HG03565 (cell line): ENCODE results near the gene NECTIN4.

ENCODE experiments used
- ATAC-seq: cut with Tn5 transposase; IDR thresholded peaks from one replicate; pipeline ENCODE4 v1.9.1; 2021; ENCODE audit warnings: mild to moderate bottlenecking, moderate library complexity; ENCODE audit not compliant: unreplicated experiment

The NECTIN4 gene

DNA sequence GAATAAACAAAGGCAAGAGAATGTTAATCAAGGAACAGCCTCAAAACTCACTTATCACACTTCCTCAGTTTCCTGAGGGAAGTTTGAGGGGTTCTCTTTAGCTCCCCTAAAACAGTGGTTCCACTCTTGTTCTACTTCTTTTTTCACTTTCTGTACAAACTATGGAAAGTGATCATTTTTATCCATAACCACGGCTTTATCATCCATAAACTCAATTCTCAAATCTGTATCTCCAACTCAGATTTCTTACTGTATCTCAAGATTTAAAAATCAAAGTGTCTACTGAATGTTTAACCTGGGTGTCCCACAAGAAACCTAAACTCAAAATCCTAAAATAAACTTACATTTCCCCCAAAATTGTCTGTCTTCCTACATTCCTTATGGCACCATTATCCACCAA is 24.6 kb upstream of the NECTIN4 start:
- no peak for ATAC-seq

DNA sequence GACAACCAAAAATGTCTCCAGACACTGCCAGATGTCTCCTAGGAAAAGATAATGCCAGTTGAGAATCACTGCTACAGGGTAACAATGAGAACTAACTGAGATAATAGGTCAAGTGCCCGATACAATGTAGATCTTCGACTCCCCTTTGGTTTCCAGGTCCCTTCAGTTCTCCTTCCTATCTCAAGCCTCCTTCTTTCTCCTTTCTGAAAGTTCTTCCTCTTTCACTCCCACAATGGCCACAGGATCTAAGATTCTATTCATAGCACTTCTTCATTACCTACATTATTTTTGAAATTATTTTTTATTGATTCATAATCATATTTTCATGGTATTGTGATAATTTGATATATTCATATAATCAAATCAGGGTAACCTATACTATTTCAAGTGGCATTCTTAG is 22.2 kb upstream of the NECTIN4 start:
- ATAC-seq = no peak

DNA sequence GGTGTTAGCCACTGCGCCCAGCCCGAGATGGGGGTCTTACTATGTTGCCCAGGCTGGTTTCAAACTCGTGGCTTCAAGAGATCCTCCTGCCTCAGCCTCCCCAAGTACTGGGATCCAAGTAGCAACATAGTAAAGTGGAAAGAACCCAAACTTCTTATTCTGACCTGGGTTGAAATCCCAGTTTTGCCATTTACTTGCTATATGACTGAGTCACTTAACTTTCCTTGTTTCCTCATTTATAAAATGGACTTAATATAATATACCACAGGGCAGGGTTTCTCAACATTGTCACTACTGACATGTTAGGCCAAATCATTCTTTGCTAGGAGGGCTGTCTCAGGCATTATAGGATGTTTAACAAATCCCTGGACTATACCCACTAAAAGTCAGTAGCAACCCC is 21.8 kb upstream of the NECTIN4 start:
- ATAC-seq = no peak

- no peak for ATAC-seq
Measured at GRCh38 chr1:161106431-161106830, 17.1 kb upstream of the NECTIN4 start.

GRCh38 chr1:161100556-161100955 is 11.2 kb upstream of the NECTIN4 start:
- no peak for ATAC-seq

GRCh38 chr1:161099090-161099802 is 9.9 kb upstream of the NECTIN4 start:
- ATAC-seq = no peak

DNA sequence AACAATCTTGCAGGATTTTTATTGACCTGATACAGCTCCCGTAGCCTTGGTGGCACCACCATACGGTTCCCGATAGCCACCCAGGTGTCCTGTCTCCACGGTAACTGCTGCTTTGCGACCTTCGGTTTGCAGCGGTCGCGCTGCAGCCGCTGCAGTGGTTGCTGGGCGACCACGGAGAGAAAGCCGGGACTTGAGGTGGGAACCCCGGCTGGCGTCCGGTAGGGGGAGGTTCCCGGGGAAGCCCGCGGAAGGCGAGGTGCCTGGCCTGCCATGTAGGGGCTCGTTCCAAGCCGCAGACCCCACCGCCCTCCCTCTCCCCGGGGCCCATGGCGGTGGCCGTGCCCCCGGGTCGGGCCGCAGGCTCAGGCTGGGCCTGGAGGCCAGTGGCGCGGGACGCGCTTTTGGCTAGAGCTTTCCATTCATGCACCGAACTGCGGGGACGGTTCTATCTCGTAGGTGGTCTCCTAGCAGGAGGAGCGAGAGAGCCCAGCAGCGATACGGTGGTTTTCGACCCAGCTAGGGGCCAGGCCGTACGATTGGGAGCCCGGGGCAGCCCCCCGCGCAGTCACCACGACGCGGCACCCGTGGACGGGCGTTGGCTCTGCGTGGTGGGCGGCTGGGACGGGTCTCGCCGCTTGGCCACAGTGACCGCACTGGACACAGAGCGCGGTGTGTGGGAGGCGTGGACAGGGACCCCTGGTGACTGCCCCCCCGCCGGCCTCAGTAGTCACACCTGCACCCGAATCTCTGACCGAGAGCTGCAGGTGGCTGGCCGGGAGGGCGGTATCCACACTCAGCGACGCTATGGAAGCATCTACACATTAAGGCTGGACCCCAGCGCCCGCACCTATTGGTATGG is 9.1 kb upstream of the NECTIN4 start, which contains the start of gene KLHDC9:
Gene KLHDC9, plus strand, starts transcription at position 152 of the 859 bp plus-strand sequence. Its CDS starts 175 bp downstream, at position 327.
- peak; percentile 61 for ATAC-seq

GRCh38 chr1:161096530-161096929 is 7.2 kb upstream of the NECTIN4 start:
- ATAC-seq = no peak

- ATAC-seq = peak; percentile 29
Measured at GRCh38 chr1:161096015-161096414, 6.7 kb upstream of the NECTIN4 start.

DNA sequence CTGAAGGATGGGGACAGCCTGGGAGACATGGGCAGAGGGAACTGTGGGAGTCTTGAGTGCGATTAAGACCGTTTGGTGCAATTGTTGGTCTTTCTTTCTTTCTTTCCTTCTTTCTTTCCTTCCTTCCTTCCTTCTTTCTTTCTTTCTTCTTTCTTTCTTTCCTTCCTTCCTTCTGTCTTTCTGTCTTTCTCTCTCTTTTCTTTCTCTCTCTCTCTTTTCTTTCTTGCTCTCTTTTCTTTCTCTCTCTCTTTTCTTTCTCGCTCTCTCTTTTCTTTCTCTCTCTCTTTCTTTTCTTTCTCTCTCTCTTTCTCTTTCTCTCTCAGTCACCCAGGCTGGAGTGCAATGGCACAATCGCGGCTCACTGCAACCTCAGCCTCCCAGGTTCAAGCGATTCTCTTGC is 5.9 kb upstream of the NECTIN4 start:
- no peak for ATAC-seq

- no peak for ATAC-seq
Measured at GRCh38 chr1:161094481-161094880, 5.1 kb upstream of the NECTIN4 start.

DNA sequence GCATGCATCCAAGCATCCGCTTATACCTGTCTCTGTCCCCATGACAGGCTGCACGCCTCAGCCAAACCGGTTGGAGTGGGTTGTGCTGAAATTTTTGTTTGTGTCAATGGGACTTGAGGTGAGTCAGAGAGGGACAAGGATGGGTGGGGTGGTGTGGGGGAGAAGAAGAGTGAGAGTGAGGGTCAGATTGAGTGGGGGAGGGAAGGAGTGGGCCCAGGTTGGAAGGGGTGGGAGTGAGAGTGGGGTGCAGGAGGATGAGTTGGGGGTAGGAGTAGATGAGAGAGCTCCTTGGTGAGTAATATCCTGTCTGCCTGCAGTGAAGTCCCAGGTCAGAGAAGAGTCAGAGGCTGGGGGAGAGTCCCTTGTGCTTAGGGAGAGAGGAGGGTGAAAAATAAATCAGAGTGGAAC is 3.3 kb upstream of the NECTIN4 start:
- no peak for ATAC-seq

DNA sequence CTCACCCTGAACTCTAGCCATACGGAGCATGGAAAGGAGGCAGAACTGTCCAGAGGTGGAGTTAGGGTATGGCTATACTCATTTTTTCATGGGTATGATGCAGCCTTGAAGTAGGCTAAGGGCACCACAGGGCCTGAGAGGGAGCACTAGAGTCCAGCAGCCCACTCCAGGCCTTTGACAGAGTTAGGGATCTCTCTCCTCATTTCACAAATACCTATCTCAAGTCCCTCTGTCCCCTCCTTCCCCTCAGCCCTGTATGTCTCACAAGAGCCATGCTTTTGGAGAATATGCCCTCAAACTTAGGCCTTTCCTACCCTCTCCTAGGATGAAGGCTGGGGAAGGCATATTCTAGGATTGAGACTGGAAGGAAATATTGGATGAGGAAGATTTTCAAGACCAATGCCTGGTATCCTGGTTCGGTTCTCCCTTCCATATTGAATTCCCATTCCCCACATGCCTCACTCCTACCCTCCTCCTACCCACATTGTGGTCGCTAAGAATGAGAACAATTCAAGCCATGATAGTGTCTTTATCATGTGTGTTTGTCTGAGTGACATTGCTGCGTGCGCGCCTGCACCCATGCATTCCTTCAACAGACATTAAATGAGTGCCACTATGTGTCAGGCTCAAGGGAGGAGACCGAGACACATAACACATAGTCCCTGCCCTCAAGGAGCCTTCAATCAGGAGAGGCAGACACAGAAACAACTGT is 2.6 kb upstream of the NECTIN4 start:
- no peak for ATAC-seq

DNA sequence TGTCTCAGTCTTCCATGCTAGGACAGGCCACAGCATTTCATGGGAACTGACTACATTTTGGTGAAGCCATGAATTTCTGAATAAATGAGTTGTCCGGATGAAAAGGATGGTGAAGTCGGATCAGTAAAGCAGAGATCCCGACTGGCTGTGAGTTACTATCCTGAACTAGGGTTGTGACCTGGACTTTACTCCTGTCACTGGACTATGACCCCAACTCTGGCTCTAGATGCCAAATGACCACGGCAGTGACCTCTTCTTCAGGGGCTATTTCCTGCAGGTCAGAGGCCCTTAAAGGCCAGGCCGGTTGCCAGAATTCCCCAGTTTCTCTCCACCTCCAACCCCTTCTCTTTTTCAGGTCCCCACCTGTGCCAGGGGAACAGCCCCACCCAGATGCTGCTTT is 1.7 kb upstream of the NECTIN4 start:
- ATAC-seq = no peak

- ATAC-seq = no peak
Measured at GRCh38 chr1:161090617-161091016, 1.3 kb upstream of the NECTIN4 start.

DNA sequence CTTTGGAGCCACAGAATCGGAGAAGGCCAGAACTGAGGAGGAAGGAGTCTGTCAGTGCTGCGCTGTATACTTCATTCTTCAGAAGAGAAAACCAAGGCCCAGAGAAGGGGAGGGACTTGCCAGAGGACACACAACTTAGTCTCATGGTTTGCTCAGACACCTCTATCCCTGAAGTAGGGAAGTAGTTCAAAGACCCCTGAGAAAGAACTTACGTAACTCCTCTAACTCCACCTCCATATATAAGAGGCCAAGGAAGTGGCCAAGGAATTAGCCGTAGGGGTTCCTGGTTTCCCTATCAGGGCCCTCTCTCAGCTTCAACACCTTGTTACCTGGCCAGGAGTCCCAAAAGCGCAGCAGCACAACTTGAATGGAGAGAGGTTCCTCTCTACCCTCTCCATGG is 580 bp upstream of the NECTIN4 start:
- ATAC-seq = no peak

DNA sequence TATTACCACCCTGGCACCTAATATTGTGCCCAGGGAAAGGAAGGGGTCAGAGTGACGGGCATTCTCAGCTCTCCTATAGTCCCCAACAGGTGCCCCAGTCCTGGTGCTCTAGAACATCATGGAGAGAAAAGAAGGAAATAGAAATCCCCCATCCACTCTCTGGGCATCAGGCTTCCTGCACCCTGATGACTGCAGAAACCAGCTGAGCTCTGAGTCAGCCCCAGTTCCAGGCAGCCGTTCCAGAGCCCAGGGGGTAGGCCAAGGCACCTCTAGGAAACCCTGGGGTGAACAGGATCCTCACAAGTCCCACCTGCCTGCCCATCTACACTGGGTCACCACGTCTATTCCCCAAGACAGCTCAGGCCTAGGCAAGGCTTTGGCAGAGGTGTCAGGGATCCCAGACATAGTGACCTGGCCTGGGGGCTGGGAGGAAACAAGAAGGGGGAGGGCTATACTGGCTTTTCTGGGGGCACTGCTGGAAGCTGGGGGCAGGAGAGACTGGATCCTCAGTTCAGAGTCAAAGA is 709 bp downstream of the NECTIN4 start:
- no peak for ATAC-seq

DNA sequence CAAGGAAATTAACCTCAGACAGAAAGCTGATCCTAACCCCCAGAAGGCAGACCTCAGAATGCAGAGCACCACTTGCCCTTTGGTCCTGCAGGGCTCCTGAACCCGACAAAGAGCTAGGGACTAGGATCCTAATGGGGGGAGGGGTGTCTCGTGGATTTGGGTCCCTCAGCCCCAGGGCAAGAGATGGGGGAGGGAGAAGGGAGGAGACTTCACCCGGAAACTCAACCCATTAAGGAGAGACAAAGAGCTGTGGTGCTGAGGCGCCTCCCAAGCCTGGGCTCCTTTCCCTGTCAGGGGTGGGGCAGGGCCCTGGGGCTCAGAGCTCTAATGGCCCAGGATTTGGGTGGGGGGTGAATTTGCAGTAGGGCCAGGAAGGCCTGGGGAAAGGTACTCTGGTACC is 2.9 kb downstream of the NECTIN4 start:
- no peak for ATAC-seq

DNA sequence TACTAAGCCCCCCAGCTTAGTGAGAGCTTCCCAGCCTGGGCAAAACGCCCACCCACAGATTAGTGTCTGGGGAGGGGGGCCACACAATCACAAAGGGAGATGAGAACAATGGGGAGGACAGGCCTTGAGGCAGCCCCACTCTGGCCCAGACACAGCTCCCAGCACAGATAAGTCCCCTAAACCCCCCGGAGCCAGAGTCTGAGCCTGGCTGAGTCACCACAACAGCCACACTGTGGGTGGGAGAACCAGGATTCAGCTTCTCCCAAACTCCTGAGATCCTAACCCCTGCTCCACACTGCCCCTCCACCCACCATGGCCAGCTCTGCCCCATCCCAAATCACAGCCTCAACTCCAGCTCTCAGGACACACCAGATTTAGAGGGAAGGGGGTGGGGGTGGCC is 4.2 kb downstream of the NECTIN4 start:
- ATAC-seq = no peak

DNA sequence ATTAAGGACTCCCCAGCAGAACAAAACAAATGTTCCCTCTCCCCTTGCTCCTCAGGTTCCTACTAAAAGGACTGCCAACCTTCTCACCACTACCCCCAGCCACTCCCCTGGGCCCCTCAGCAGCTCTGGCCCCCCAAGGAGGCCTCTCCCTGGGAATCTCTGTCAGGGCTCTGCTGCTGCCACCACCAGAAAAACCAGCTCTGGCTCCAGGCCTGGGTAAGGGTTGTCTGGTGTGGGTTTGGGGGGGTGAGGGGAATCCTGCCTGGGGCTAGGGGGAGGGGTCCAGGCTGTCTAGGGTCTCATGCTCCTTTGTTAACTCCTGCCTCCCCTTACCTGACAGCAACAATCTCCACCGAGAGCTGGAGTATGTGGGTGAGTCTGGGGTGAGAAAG is 4.8 kb downstream of the NECTIN4 start:
- ATAC-seq = no peak
